ENCODE data around the gene SBF2. TPM values are rescaled to one million over a fixed set of nuclear protein-coding genes. Genes with fewer than 3 reads are reported as not detected.
A peak's percentile ranks its signal among the peaks of the same experiment; 100 is the strongest.

SBF2 gene
- total RNA-seq, 1 donor from 2014 or later, result 34.5 TPM

DNA sequence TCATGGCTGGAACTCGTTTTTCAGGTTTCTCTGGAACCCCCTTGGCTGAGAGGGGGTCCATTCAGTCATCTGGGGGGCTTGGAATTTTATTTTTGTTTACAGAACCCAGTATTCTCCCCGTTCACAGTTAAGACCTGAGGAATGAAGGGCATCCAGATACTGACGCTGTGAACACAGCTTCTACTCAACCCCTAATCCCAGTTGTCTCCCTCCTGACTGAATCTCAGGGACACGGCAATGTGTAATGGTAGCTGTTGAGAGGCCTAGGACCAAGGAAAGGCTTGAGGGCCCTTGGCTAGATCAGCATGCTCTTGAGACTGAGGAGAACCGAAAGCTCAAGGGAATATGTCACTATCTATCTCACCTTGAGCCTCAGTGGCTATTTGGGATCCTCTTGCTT is 516.5 kb downstream of the SBF2 start:
- H3K4me3 ChIP-seq, result no peak overlapping the region
- H3K36me3 ChIP-seq, result peaks cover 22 to 41% of the 10 kb centered on the region in 2 donors
- TF ChIP-seq, protein P1, sequence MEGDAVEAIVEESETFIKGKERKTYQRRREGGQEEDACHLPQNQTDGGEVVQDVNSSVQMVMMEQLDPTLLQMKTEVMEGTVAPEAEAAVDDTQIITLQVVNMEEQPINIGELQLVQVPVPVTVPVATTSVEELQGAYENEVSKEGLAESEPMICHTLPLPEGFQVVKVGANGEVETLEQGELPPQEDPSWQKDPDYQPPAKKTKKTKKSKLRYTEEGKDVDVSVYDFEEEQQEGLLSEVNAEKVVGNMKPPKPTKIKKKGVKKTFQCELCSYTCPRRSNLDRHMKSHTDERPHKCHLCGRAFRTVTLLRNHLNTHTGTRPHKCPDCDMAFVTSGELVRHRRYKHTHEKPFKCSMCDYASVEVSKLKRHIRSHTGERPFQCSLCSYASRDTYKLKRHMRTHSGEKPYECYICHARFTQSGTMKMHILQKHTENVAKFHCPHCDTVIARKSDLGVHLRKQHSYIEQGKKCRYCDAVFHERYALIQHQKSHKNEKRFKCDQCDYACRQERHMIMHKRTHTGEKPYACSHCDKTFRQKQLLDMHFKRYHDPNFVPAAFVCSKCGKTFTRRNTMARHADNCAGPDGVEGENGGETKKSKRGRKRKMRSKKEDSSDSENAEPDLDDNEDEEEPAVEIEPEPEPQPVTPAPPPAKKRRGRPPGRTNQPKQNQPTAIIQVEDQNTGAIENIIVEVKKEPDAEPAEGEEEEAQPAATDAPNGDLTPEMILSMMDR (IDR thresholded peaks at IDR 0.05), result no peak
- H3K4me1 ChIP-seq, result peaks cover 0 to 6% of the 10 kb centered on the region in 2 donors
- intact Hi-C loops (cut with DNase I), result no loop called here
- H3K27ac ChIP-seq, result no peak overlapping the region
- H3K27me3 ChIP-seq, result no peaks in the 10 kb centered on the region
- no peak for DNase-seq (ENCODE audit: low spot score in 2 of 2)
- no peaks in the 10 kb centered on the region for H3K9me3 ChIP-seq

DNA sequence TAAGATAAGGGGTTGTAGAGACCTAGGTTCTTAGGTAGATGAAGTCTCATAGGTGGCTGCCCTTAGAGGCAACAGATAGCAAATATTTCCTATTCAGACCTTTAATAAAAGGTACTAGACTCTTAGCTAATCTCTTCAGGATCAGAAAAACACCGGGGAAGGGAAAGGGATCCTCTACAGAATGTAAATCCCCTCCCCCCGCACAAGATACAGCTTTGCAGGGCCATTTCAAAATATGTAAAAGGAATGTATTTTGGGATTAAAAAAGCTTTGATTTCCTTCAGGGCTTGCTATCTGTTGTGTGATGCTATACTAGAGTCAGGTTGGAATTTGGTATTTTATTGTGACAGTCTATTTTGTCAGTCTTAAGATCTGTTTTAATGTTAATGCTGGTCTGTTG is 517.0 kb downstream of the SBF2 start:
- H3K27me3 ChIP-seq, result no peaks in the 10 kb centered on the region
- DNase-seq (ENCODE audit: low spot score in 2 of 2), result no peak
- no peak overlapping the region for H3K27ac ChIP-seq
- H3K4me3 ChIP-seq, result no peak overlapping the region
- H3K9me3 ChIP-seq, result no peaks in the 10 kb centered on the region
- peaks cover 0 to 6% of the 10 kb centered on the region in 2 donors for H3K4me1 ChIP-seq
- intact Hi-C loops (cut with DNase I), result no loop called here
- TF ChIP-seq, protein P1 (IDR thresholded peaks at IDR 0.05), result no peak
- H3K36me3 ChIP-seq, result peaks cover 22 to 40% of the 10 kb centered on the region in 2 donors

DNA sequence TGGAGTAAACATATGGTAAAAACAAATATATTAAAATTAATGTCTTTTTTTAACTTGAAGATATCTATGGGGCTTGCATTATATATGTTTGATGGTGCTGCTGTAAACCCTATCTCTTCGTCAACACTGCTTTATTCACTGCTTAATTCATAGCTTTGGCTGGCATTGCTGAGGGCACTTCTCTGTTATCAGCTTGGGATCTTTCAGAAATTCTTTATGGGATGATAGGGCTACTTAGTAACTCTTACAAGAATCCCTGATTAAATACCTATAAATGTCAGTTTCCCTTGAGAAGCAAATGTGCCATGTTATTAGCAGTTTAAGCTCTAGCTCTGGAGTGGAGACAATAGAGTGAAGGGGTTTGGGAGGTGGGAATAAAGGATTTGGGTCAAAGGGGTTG is 517.8 kb downstream of the SBF2 start:
- H3K27ac ChIP-seq, result no peak overlapping the region
- intact Hi-C loops (cut with DNase I), result no loop called here
- DNase-seq (ENCODE audit: low spot score in 2 of 2), result no peak
- H3K4me1 ChIP-seq, result peaks cover 0 to 6% of the 10 kb centered on the region in 2 donors
- TF ChIP-seq, protein P1 (IDR thresholded peaks at IDR 0.05), result no peak
- H3K9me3 ChIP-seq, result no peaks in the 10 kb centered on the region
- no peaks in the 10 kb centered on the region for H3K27me3 ChIP-seq
- peaks cover 15 to 31% of the 10 kb centered on the region in 2 donors for H3K36me3 ChIP-seq
- H3K4me3 ChIP-seq, result no peak overlapping the region

DNA sequence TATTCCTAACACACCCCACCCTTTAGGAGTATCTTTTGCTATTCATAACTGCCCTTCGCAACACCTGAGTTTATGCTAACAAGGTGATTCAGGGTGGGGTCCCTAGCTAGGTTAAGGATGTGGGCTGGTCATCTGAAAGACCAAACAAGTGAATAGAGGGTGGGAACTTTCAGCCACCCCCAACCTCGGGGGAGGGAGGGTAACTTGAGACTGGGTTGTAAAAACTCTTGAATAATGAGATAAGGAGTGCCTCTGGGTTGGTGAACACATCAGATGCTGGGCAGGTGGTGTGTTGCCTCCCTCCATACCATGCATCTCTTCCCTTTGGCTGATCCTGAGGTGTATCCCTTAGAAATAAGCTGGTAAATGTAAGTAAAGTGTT is 518.6 kb downstream of the SBF2 start:
- Histone ChIP-seq H3K4me3 (no peak overlapping the region), H3K36me3 (peaks cover 7 to 23% of the 10 kb centered on the region in 2 donors), H3K4me1 (peaks cover 0 to 6% of the 10 kb centered on the region in 2 donors), H3K27ac (peak overlapping the region; percentile 45 to 52), H3K9me3 (no peaks in the 10 kb centered on the region), H3K27me3 (no peaks in the 10 kb centered on the region)
- intact Hi-C loops (cut with DNase I), result no loop called here
- TF ChIP-seq, protein P1 (IDR thresholded peaks at IDR 0.05), result no peak
- DNase-seq (ENCODE audit: low spot score in 2 of 2), result no peak

DNA sequence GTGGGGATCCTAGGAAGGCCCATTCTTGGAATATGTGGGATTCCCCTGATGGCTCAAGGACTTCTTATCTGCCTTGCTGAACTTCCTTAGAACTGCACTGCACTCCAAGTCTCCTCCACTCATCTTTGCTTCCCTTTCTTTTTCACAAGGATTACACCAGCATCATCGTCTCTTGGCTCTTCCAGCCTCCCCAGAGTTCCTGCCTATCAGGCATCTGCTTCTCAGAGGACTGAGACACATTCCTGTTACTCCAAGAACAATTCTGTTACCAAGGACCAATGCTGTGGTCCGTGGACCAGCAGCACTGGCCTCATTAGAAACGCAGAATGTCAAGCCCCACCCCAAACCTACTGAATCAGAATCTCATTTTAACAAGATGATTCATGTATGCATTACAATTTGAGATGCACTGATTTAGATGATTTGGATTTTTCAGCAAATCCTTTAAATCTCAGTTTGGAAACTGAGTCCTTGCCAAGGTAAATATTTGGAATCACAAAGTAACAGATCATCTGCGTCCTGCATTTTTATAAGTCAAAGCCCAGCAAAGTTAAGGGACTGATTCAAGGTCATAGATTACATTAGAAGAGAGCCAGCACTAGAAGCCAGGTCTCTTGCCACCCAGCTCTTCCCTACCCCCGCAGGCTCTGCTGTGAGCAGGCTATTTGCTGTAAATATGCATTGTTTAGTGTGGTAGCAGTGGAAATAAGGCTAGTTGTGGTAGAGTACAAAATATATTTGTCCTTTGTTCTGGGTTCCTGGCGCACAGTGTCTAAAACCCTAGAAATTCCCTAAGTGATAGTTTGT is 519.2 kb downstream of the SBF2 start:
- intact Hi-C loops (cut with DNase I), result no loop called here

More for the DNA sequence above, 519.2 kb downstream of the SBF2 start:
- peak overlapping the region; percentile 45 to 52 for H3K27ac ChIP-seq
- TF ChIP-seq, protein P1 (IDR thresholded peaks at IDR 0.05), result no peak
- peaks cover 0 to 6% of the 10 kb centered on the region in 2 donors for H3K4me1 ChIP-seq
- no peaks in the 10 kb centered on the region for H3K27me3 ChIP-seq
- H3K36me3 ChIP-seq, result peaks cover under 1 to 17% of the 10 kb centered on the region in 2 donors
- no peak for DNase-seq (ENCODE audit: low spot score in 2 of 2)
- no peaks in the 10 kb centered on the region for H3K9me3 ChIP-seq
- no peak overlapping the region for H3K4me3 ChIP-seq
